BJ (cell line): ENCODE results near the gene RADIL. TPM values are rescaled to one million over a fixed set of nuclear protein-coding genes. Genes with fewer than 3 reads are reported as not detected.
A peak's percentile ranks its signal among the peaks of the same experiment; 100 is the strongest.

Experiments used
- CTCF ChIA-PET: fragments of 350-600 bp; formaldehyde crosslinking; extraction: SDS; loops from one replicate; lab custom pipeline; 2021; ENCODE audit warnings: antibody characterized with exemption, inconsistent platforms; lab: Yijun Ruan, JAX
- POLR2A ChIA-PET: fragments of 300-600 bp; sonication (Branson Sonifier 250); formaldehyde crosslinking; extraction: SDS; loops from one replicate; lab custom pipeline; 2021; ENCODE audit warnings: antibody characterized with exemption; lab: Charles Lee
- DNase-seq: peaks from one replicate; pipeline ENCODE4 v3.0.0-alpha.2; 2011; ENCODE audit warnings: low read depth
- H3K27me3 ChIP-seq: 2 replicates; pipeline ENCODE4 v1.6.0; 2011; ENCODE audit warnings: low read length; ENCODE audit not compliant: control insufficient read depth, insufficient read depth
- H3K36me3 ChIP-seq: 2 replicates; pipeline ENCODE4 v1.5.1; 2011; ENCODE audit warnings: low read length; ENCODE audit not compliant: control insufficient read depth, insufficient read depth
- H3K4me3 ChIP-seq: 2 replicates; pipeline ENCODE4 v1.5.1; 2011; ENCODE audit warnings: low read depth, mild to moderate bottlenecking, control low read depth, low read length
- CTCF ChIP-seq: IDR thresholded peaks from 2 replicates; pipeline ENCODE4 v1.5.1; 2011; ENCODE audit warnings: low read depth, mild to moderate bottlenecking, control low read depth, inconsistent platforms, low read length, moderate library complexity; ENCODE audit not compliant: insufficient read depth
- polyA plus RNA-seq: library from polyadenylated mRNA; depleted of rRNA; stranded (reverse); fragments of >200 nt; gene quantifications from 2 replicates; pipeline ENCODE4 v1.2.3, GENCODE V29; 2011

The RADIL gene
- polyA plus RNA-seq, 1 experiment = 1.2 TPM

GRCh38 chr7:4883033-4883371 lies 514 bp downstream of the RADIL start:
- ChIA-PET CTCF (interaction anchor here (0.6 to 6.1 kb wide), 28 partner anchors 9 to 948 kb away, joined by 3 to 38 read pairs (median 4); no protein-coding TSS in a partner anchor), POLR2A (no interaction called here)
- H3K4me3 ChIP-seq = peak overlapping the region; percentile 51
- no peaks in the 10 kb centered on the region for H3K27me3 ChIP-seq
- no peak for DNase-seq
- no peak for TF ChIP-seq CTCF
- no peaks in the 10 kb centered on the region for H3K36me3 ChIP-seq

- Histone ChIP-seq H3K36me3 (no peaks in the 10 kb centered on the region), H3K4me3 (peak overlapping the region; percentile 51), H3K27me3 (no peaks in the 10 kb centered on the region)
- POLR2A ChIA-PET = interaction anchor here (0.5 kb wide), 1 partner anchor 13 kb away, joined by 6 read pairs; no protein-coding TSS in a partner anchor
- TF ChIP-seq CTCF = 0 out of 2 replicates have a peak, but pooled peaks have one; percentile 2
- CTCF ChIA-PET = interaction anchor here (0.8 to 6.1 kb wide), 17 partner anchors 8 to 269 kb away, joined by 3 to 38 read pairs (median 8); no protein-coding TSS in a partner anchor
- DNase-seq = peak; percentile 54
Observed at GRCh38 chr7:4882169-4883032, 1.1 kb downstream of the RADIL start.

GRCh38 chr7:4880218-4880617 lies 3.3 kb downstream of the RADIL start:
- no peak for TF ChIP-seq CTCF
- DNase-seq = no peak
- H3K4me3 ChIP-seq = no peak overlapping the region
- CTCF ChIA-PET = interaction anchor here (1.6 to 6.1 kb wide), 2 partner anchors 83 to 88 kb away, joined by 3 to 38 read pairs; no protein-coding TSS in a partner anchor
- H3K27me3 ChIP-seq = no peaks in the 10 kb centered on the region
- POLR2A ChIA-PET = no interaction called here
- H3K36me3 ChIP-seq = no peaks in the 10 kb centered on the region

GRCh38 chr7:4879396-4880081 lies 4.0 kb downstream of the RADIL start:
- TF ChIP-seq CTCF = no peak
- H3K36me3 ChIP-seq = no peaks in the 10 kb centered on the region
- DNase-seq = no peak
- POLR2A ChIA-PET = no interaction called here
- no peaks in the 10 kb centered on the region for H3K27me3 ChIP-seq
- CTCF ChIA-PET = interaction anchor here (6.1 kb wide), 1 partner anchor 82 kb away, joined by 38 read pairs; no protein-coding TSS in a partner anchor
- no peak overlapping the region for H3K4me3 ChIP-seq
